H1 (cell line): ENCODE data around the gene LY6G6C.

Experiments
- EZH2 ChIP-seq: fragments of 200-600 bp; sonication (generic); IDR thresholded peaks from 2 replicates; pipeline ENCODE4 v1.7.1; 2012; ENCODE audit warnings: low read depth, mild to moderate bottlenecking, moderate library complexity, low read length, inconsistent platforms; ENCODE audit not compliant: severe bottlenecking
- RAD21 ChIP-seq, 2 experiments: IDR thresholded peaks in 1 of 2; conservative IDR thresholded peaks in 1 of 2; 2 replicates each; pipeline ENCODE4 v1.6.1; 2011; ENCODE audit warnings: low read depth in 2 of 2, low read length in 2 of 2, improper control_type of control experiment in 1 of 2, inconsistent platforms in 1 of 2, mild to moderate bottlenecking in 1 of 2, moderate library complexity in 1 of 2
- SP1 ChIP-seq: IDR thresholded peaks from 2 replicates; pipeline ENCODE4 v1.6.1; 2011; ENCODE audit warnings: low read depth, low read length
- SP4 ChIP-seq: IDR thresholded peaks from 2 replicates; pipeline ENCODE4 v1.6.1; 2012; ENCODE audit warnings: low read length, inconsistent platforms
- USF2 ChIP-seq: IDR thresholded peaks from 2 replicates; pipeline ENCODE4 v1.6.1; 2011; ENCODE audit warnings: low read length, improper control_type of control experiment

- no peak for TF ChIP-seq SP4
- no peak for TF ChIP-seq USF2
- TF ChIP-seq EZH2, result no peak
- TF ChIP-seq RAD21 (IDR thresholded peaks at IDR 0.05 in 1 of 2, conservative IDR thresholded peaks at IDR 0.05 in 1 of 2; ENCODE audit: low read depth in 2 of 2, low read length in 2 of 2), result no peak
- no peak for TF ChIP-seq SP1
These were observed 1.9 kb upstream of the LY6G6C start, which contains the start of gene MPIG6B for GRCh38 chr6:31723245-31723979.
